ENCODE results near the gene ZNF235.

GRCh38 chr19:44345959-44346358, 41.1 kb upstream of the ZNF235 start:
- TF ChIP-seq TAF1 (IDR thresholded peaks at IDR 0.05; ENCODE audit: low read depth): no peak
- TF ChIP-seq EGR1 (IDR thresholded peaks at IDR 0.05): no peak
- no peak for TF ChIP-seq CEBPB (IDR thresholded peaks at IDR 0.05)
- no peak for TF ChIP-seq EP300 (IDR thresholded peaks at IDR 0.05; ENCODE audit: borderline replicate concordance)
- no peak for TF ChIP-seq REST (IDR thresholded peaks at IDR 0.05; ENCODE audit: low read depth)
- no peak for TF ChIP-seq FOXM1 (IDR thresholded peaks at IDR 0.05; ENCODE audit: borderline replicate concordance, low read depth)
- TF ChIP-seq RAD21 (IDR thresholded peaks at IDR 0.05; ENCODE audit: low read depth): no peak
- TF ChIP-seq, protein P1, sequence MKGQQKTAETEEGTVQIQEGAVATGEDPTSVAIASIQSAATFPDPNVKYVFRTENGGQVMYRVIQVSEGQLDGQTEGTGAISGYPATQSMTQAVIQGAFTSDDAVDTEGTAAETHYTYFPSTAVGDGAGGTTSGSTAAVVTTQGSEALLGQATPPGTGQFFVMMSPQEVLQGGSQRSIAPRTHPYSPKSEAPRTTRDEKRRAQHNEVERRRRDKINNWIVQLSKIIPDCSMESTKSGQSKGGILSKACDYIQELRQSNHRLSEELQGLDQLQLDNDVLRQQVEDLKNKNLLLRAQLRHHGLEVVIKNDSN (IDR thresholded peaks at IDR 0.05): no peak
- no peak for TF ChIP-seq TEAD4 (IDR thresholded peaks at IDR 0.05)

All from Ishikawa (cell line).